Body of pancreas (tissue), 4 donors: Measurements from ENCODE around the gene SYNPR. TPM values are rescaled to one million over a fixed set of nuclear protein-coding genes. Genes with fewer than 3 reads are reported as not detected.
A peak's percentile ranks its signal among the peaks of the same experiment; 100 is the strongest.

Experiments used
- ATAC-seq: fragments of 150-250 bp; one replicate; pipeline ENCODE4 v1.9.1; 2016
- DNase-seq, 4 donors: peaks; one replicate each; pipeline ENCODE4 v3.0.0-alpha.2; 2019
- H3K27ac ChIP-seq, 4 donors: fragments of 200-600 bp; sonication (generic); 1 replicate in 3 of 4; 2 replicates in 1 of 4; pipeline versions ENCODE4 v1.5.1 to v1.6.1; 2016 to 2019; ENCODE audit warnings: mild to moderate bottlenecking in 1 of 4, mixed read lengths in 1 of 4, moderate library complexity in 1 of 4
- H3K27me3 ChIP-seq, 2 donors: fragments of 200-600 bp; sonication (generic); one replicate each; pipeline ENCODE4 v1.6.0; 2016; ENCODE audit warnings: mild to moderate bottlenecking in 1 of 2
- H3K36me3 ChIP-seq, 2 donors: fragments of 200-600 bp; sonication (generic); replicated peaks in 1 of 2; 2 replicates each; pipeline ENCODE4 v1.5.1; 2016; ENCODE audit warnings: low read depth in 2 of 2; ENCODE audit not compliant: insufficient read depth in 1 of 2
- H3K4me1 ChIP-seq: fragments of 200-600 bp; sonication (generic); one replicate; pipeline ENCODE4 v1.6.0; 2016
- H3K4me3 ChIP-seq, 2 donors: fragments of 200-600 bp; sonication (generic); 1 replicate in 1 of 2; 2 replicates in 1 of 2; pipeline ENCODE4 v1.5.1; 2016 to 2019
- H3K9me3 ChIP-seq, 3 donors: fragments of 200-600 bp; sonication (generic); 1 replicate in 2 of 3; 2 replicates in 1 of 3; pipeline ENCODE4 v1.5.1; 2016
- CTCF ChIP-seq, 7 experiments: fragments of 450-650 bp in 4 of 7; fragments of 200-600 bp in 3 of 7; sonication (generic) in 3 of 7; IDR thresholded peaks; one replicate each; pipeline ENCODE4 v1.5.1; 2016 to 2019; ENCODE audit warnings: antibody characterized with exemption in 7 of 7
- POLR2A ChIP-seq, 3 donors: fragments of 450-650 bp; IDR thresholded peaks; one replicate each; pipeline ENCODE4 v1.6.1; 2016; ENCODE audit warnings: antibody characterized with exemption in 3 of 3, mild to moderate bottlenecking in 2 of 3
- WGBS, 2 donors: methylation state at CpG; one replicate each; pipeline ENCODE4 v1.1.5; 2017; 5-methylcytosine and 5-hydroxymethylcytosine counted together
- intact Hi-C: fragments of 100-400 bp; cut with DNase I; formaldehyde crosslinking; loops from one replicate; pipeline ENCODE4 v1.15.1; 2023
- total RNA-seq, 2 donors: library from RNA; depleted of rRNA; stranded (reverse); fragments of >200 nt; gene quantifications; one replicate each; pipeline ENCODE4 v1.1.0, GENCODE V29; 2016

SYNPR gene
- total RNA-seq, 2 donors from 2014 or later, result 0.52 TPM; not detected in 1

DNA sequence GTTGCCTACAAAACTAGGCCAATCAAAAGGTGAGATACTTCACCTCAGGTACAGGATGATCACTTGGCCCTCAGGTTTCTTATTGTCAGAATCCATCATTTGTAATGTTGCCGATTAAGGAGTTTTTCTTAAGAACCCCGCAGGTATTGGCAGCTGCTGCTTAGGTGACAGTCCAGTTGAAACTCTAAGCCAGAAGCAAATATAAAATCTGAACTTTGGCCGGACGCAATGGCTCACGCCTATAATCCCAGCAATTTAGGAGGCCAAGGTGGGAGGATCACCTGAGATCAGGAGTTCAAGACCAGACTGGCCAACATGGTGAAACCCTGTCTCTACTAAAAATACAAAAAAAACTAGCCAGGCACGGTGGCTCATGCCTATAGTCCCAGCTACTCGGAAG is 331.3 kb downstream of the SYNPR start:
- Histone ChIP-seq H3K4me3 (no peak overlapping the region), H3K9me3 (no peaks in the 10 kb centered on the region), H3K4me1 (peaks cover 6% of the 10 kb centered on the region), H3K27ac (no peak overlapping the region), H3K36me3 (no peaks in the 10 kb centered on the region), H3K27me3 (no peaks in the 10 kb centered on the region)
- ATAC-seq (no peak), DNase-seq (peak in 1 of 4 donors; percentile 8)
- intact Hi-C loops, result no loop called here
- 52 to 54% methylated on average over 7 of the region's 7 CpGs for WGBS, 2 donors
- no peak for TF ChIP-seq POLR2A (IDR thresholded peaks at IDR 0.05)
- no peak for TF ChIP-seq CTCF (IDR thresholded peaks at IDR 0.05)

GRCh38 chr3:63609834-63610233 is 331.7 kb downstream of the SYNPR start:
- intact Hi-C loops, result no loop called here
- no peak for ATAC-seq
- WGBS, 2 donors, result 46 to 47% methylated on average over 4 of the region's 4 CpGs

DNA sequence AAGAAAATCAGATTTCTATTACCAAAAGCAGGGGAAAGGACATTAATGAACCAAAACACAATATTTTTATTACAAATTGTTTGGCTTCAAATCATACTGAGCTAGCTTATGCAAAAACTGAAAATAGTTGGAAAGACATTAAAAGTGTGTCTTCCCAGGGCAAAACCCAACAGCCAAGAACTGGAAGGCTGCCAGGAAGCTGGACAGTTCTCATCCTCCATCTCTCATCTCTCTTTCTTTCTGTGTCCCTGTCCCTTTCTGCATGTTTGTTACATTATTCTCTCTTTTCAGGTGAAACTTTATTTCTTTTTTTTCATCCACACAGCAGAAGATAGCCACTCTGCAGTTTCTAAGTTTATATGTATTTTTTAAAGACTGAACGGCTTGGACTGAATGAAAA is 333.3 kb downstream of the SYNPR start:
- WGBS, 2 donors, result 87 to 95% methylated on average over 1 of the region's 1 CpG
- ATAC-seq (no peak), DNase-seq (no peak)
- TF ChIP-seq POLR2A (IDR thresholded peaks at IDR 0.05) (no peak), CTCF (IDR thresholded peaks at IDR 0.05) (no peak)
- H3K36me3 ChIP-seq, result no peaks in the 10 kb centered on the region
- intact Hi-C loops, result no loop called here
- no peaks in the 10 kb centered on the region for H3K9me3 ChIP-seq
- no peaks in the 10 kb centered on the region for H3K27me3 ChIP-seq
- H3K4me3 ChIP-seq, result no peak overlapping the region
- H3K4me1 ChIP-seq, result peaks cover 6% of the 10 kb centered on the region
- H3K27ac ChIP-seq, result no peak overlapping the region

More at GRCh38 chr3:63609834-63610233, 331.7 kb downstream of the SYNPR start:
- Histone ChIP-seq H3K9me3 (no peaks in the 10 kb centered on the region), H3K27me3 (no peaks in the 10 kb centered on the region), H3K36me3 (no peaks in the 10 kb centered on the region), H3K27ac (no peak overlapping the region), H3K4me1 (peaks cover 6% of the 10 kb centered on the region), H3K4me3 (no peak overlapping the region)
- TF ChIP-seq POLR2A (IDR thresholded peaks at IDR 0.05), result no peak
- TF ChIP-seq CTCF (IDR thresholded peaks at IDR 0.05), result no peak
- no peak for DNase-seq

DNA sequence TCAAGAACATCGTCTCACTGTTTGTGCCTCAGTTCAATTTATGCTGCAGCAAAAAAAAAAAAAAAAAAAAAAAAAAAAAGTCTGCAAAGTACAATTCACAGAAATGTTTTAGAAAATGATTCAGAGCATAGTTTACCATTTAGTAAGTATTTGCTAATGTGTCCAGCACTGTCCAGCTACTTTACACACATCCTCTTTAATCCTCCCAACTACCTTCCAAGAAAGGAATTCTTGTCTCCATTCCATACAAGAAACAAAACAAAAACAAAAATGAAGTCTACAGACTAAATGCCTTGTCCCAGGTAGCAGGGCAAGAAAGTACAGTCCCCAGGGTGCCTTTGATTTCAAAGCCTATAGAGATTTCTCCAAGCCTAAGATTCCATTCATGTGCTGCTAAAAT is 335.5 kb downstream of the SYNPR start:
- 0 to 88% methylated on average over 1 of the region's 1 CpG for WGBS, 2 donors
- H3K27me3 ChIP-seq, result no peaks in the 10 kb centered on the region

More for the DNA sequence above, 335.5 kb downstream of the SYNPR start:
- ATAC-seq (no peak), DNase-seq (no peak)
- no peaks in the 10 kb centered on the region for H3K36me3 ChIP-seq
- intact Hi-C loops, result no loop called here
- no peak overlapping the region for H3K27ac ChIP-seq
- H3K4me1 ChIP-seq, result peaks cover 6% of the 10 kb centered on the region
- H3K9me3 ChIP-seq, result no peaks in the 10 kb centered on the region
- no peak for TF ChIP-seq CTCF (IDR thresholded peaks at IDR 0.05)
- no peak for TF ChIP-seq POLR2A (IDR thresholded peaks at IDR 0.05)
- H3K4me3 ChIP-seq, result no peak overlapping the region
